ENCODE results near the gene ZNF555.
"Not testable (repeated sequence)": the region's sequence is repeated elsewhere in the genome, so short reads cannot be mapped to it uniquely, and the experiment has no call there.

Gene ZNF555

DNA sequence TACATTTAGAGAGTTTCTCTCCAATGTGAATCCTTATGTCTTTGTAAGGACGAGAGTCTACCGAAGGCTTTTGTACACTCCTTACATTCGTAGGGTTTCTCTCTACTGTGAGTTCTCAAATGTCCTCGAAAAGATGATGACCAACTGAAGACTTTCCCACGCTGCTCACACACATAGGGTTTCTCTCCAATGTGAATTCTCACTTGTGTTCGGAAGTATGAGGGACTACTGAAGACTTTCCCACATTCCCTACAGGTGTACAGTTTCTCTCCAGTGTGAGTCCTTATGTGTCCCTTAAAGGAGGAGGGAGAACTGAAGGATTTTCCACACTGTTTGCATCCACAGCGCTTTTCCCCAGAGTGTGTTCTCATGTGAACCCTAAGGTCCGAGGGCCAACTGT, 55.4 kb downstream of the ZNF555 start:
- TF ChIP-seq FOXK2 (IDR thresholded peaks at IDR 0.05) (no peak), CTBP1 (IDR thresholded peaks at IDR 0.05; ENCODE audit: borderline replicate concordance) (no peak), L3MBTL2 (conservative IDR thresholded peaks at IDR 0.05) (no peak), FOXA1 (IDR thresholded peaks at IDR 0.05) (no peak), ZNF384 (IDR thresholded peaks at IDR 0.05) (no peak), NFRKB (IDR thresholded peaks at IDR 0.05) (no peak), TARDBP (IDR thresholded peaks at IDR 0.05) (no peak), SUZ12 (IDR thresholded peaks at IDR 0.05) (no peak), ARNT (IDR thresholded peaks at IDR 0.05) (no peak), SP1 (IDR thresholded peaks at IDR 0.05) (no peak), LEF1 (IDR thresholded peaks at IDR 0.05; ENCODE audit: borderline replicate concordance) (no peak), BHLHE40 (IDR thresholded peaks at IDR 0.05; ENCODE audit: borderline replicate concordance) (no peak), FOXM1 (IDR thresholded peaks at IDR 0.05; ENCODE audit: borderline replicate concordance) (no peak)
- CTCF ChIA-PET: no interaction called here
- POLR2A ChIA-PET: no interaction called here

DNA sequence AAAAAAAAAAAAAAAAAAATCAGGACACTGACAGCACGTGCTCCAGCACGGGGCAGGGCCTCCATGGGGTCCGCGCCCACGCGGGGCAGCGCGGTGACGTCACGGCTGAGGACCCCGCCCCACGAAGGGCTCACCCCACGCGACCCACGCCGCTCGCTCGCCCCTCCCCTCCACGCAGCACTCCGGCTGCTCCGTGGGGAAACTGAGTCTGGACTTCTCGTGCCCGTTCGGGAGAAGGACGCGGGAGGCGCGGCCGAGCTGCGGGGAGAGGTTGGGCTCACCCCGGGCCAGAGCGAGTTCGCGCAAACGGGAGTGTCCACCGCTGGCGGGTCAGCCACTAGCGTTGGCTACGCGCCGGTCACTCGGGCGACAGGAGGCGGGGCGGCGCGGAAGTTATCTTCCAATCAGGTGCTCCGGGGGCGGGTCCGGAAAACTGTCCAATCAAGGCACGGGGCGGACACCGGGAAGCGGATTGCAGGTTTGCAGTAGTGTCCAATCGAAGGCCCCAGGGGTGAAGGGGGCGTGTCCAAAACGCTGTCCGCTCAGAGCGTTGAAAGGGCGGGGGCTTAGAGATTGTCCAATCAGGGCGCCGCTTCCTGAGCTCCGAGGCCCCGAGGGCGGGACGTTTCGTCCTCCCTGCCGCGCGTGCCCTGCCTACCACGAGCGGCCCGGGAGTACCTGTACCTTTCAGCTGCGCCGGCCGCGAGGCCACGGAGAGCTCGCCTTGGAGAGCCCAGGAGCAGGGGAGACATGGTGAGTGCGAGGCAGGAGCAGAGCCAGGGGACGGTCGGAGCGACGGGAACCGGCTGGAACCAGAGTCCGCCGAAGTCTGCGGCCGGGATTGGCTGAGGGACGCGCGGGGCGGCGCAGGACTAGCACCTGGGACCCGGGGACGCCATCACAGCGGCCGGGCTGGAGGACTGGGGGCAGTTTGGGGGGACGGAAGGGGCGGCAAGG, 59.3 kb downstream of the ZNF555 start, which contains the start of gene ZNF57:
Gene ZNF57, plus strand, starts transcription at position 633 of the 957 bp plus-strand sequence. Its CDS starts 118 bp downstream, at position 751.
- peak; percentile 93 for DNase-seq (ENCODE audit: extremely low spot score)
- TF ChIP-seq, protein P1, sequence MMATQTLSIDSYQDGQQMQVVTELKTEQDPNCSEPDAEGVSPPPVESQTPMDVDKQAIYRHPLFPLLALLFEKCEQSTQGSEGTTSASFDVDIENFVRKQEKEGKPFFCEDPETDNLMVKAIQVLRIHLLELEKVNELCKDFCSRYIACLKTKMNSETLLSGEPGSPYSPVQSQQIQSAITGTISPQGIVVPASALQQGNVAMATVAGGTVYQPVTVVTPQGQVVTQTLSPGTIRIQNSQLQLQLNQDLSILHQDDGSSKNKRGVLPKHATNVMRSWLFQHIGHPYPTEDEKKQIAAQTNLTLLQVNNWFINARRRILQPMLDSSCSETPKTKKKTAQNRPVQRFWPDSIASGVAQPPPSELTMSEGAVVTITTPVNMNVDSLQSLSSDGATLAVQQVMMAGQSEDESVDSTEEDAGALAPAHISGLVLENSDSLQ (IDR thresholded peaks at IDR 0.05): peak; percentile 75
- TF ChIP-seq TARDBP (IDR thresholded peaks at IDR 0.05): peak; percentile 98
- peak; percentile 89 for TF ChIP-seq L3MBTL2 (conservative IDR thresholded peaks at IDR 0.05)
- TF ChIP-seq HDGF (IDR thresholded peaks at IDR 0.05; ENCODE audit: borderline replicate concordance): peak; percentile 80; the same call in 1 of the 2 replicates
- peak; percentile 96 for TF ChIP-seq ZNF384 (IDR thresholded peaks at IDR 0.05)
- TF ChIP-seq ARNT (IDR thresholded peaks at IDR 0.05): no peak
- POLR2A ChIA-PET: interaction anchor here (1.3 to 2.5 kb wide), 3 partner anchors 23 to 59 kb away, joined by 6 to 12 read pairs (median 11); partner anchors contain the start of gene ZNF555
- CTCF ChIA-PET: interaction anchor here (0.7 to 1.0 kb wide), 2 partner anchors 13 to 60 kb away, joined by 3 to 4 read pairs; no protein-coding TSS in a partner anchor

More for the DNA sequence above, 55.4 kb downstream of the ZNF555 start:
- no peak for DNase-seq (ENCODE audit: extremely low spot score)

DNA sequence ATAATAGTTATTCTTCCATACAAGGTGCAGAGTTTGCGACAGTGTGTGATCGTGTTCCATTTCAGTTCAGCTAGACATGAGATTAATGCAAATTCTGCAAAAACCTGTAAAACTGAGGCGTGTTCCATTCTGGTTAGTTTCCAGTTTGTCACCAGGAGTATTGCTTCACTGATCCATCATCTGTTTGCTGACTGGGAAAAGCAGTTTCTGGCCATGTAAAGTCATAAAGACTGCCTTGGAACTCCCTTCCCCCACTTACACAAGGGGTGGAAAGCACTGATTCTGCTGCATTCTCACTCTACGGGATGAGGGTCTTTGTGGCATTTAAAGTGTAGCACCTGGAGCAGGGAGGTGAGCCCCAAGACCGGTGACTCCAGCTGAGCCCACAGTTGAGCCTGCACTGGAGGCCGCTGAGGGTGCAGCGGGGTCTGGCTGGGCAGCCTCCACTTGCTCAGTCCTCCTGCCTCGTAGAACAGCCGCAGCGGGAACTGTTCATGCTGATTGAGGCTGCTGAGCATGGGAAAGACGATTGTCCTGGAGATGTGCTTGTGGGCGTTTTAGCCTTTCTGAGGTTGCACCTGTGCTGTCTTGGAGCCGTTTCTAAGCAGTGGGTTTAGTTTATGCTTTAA, 61.4 kb downstream of the ZNF555 start:
- CTCF ChIA-PET: no interaction called here

DNA sequence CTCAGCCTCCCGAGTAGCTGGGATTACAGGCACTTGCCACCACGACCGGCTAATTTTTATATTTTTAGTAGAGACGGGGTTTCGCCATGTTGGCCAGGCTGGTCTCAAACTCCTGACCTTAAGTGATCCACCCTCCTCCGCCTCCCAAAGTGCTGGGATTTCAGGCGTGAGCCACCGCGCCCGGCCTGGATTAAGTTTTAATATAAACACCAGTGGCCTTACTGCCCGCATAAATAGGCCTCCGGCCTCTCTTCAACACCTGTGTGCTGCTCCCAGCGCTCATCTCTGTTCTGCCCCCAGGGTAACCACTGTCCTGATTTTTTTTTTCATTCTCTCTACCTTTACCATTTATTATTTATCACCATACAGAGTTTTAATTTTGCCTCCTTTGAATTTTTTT, 62.1 kb downstream of the ZNF555 start:
- CTCF ChIA-PET, POLR2A ChIA-PET: not testable (repeated sequence)

More for the DNA sequence above, 61.4 kb downstream of the ZNF555 start:
- no peak for DNase-seq (ENCODE audit: extremely low spot score)
- POLR2A ChIA-PET: interaction anchor here (2.5 kb wide), 1 partner anchor 61 kb away, joined by 12 read pairs; the partner anchor contains the start of gene ZNF555
- TF ChIP-seq ARNT (IDR thresholded peaks at IDR 0.05): no peak
- TF ChIP-seq ELF4 (IDR thresholded peaks at IDR 0.05): no peak
- TF ChIP-seq FOXM1 (IDR thresholded peaks at IDR 0.05; ENCODE audit: borderline replicate concordance): no peak
- no peak for TF ChIP-seq LEF1 (IDR thresholded peaks at IDR 0.05; ENCODE audit: borderline replicate concordance)
- TF ChIP-seq FOXA1 (IDR thresholded peaks at IDR 0.05): no peak
- TF ChIP-seq SUZ12 (IDR thresholded peaks at IDR 0.05): no peak

DNA sequence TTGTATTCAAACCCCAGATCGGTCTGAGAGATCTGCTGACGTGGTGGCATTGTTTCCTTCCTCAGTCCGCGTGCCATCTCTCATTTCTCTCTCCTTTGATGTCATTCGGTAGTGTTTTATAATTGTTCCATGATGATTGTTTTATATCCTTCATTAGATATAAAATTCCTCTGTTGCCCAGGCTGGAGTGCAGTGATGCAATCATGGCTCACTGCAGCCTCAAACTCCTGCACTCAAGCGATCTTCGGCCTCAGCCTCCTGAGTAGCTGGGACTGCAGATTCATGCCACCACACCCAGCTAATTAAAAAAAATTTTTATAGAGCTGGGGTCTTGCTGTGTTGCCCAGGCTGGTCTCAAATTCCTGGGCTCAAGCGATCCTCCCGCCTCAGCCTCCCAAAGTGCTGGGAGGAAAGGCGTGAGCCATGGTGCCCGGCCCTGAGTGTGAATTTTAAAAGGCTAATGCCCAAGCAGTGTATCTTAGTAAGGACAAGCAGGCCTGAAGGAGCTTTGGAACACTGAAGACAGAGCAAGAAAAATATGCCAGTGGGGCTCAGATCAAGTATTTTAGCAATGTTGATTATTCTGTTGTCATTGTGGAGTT, 64.7 kb downstream of the ZNF555 start:
- TF ChIP-seq SUZ12 (IDR thresholded peaks at IDR 0.05): no peak
- TF ChIP-seq FOXA1 (IDR thresholded peaks at IDR 0.05): no peak
- no peak for TF ChIP-seq NFRKB (IDR thresholded peaks at IDR 0.05)
- no peak for TF ChIP-seq ARNT (IDR thresholded peaks at IDR 0.05)
- no peak for TF ChIP-seq TARDBP (IDR thresholded peaks at IDR 0.05)
- no peak for TF ChIP-seq CTBP1 (IDR thresholded peaks at IDR 0.05; ENCODE audit: borderline replicate concordance)
- no peak for TF ChIP-seq HDGF (IDR thresholded peaks at IDR 0.05; ENCODE audit: borderline replicate concordance)
- TF ChIP-seq FOXM1 (IDR thresholded peaks at IDR 0.05; ENCODE audit: borderline replicate concordance): no peak
- no peak for TF ChIP-seq FOXK2 (IDR thresholded peaks at IDR 0.05)
- TF ChIP-seq LEF1 (IDR thresholded peaks at IDR 0.05; ENCODE audit: borderline replicate concordance): no peak
- TF ChIP-seq L3MBTL2 (conservative IDR thresholded peaks at IDR 0.05): no peak
- TF ChIP-seq BHLHE40 (IDR thresholded peaks at IDR 0.05; ENCODE audit: borderline replicate concordance): no peak
- TF ChIP-seq, protein P1 (IDR thresholded peaks at IDR 0.05): no peak
- CTCF ChIA-PET: no interaction called here
- POLR2A ChIA-PET: no interaction called here
- DNase-seq (ENCODE audit: extremely low spot score): no peak

More for the DNA sequence above, 62.1 kb downstream of the ZNF555 start:
- DNase-seq (ENCODE audit: extremely low spot score): not testable (repeated sequence)

DNA sequence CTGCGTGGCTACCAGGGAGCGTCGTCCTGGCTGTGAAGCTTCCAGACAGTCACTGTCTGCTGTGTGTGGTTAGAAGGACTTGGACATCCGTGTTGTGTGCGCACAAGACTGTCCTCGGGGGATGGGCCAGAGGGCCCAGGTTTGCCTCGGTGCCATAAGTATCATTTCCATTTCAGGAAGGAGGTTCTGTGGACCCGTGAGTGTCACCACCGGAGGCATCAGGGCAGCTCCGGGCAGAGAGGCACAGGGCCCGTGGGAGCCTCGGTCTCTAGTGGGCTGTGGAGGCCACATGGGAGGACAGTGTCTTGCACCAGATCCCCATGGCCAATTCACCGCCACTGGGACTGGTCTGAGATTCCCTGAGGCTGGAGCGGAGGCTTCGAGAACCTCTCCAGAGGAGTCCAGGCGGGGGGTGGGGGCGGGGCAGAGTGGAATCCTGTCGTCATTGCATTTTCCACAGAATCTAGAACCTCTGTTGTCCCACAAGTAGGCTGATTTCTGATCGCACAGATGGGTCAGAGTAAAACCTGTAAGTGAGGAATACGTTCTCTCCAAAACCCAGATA, 65.4 kb downstream of the ZNF555 start:
- CTCF ChIA-PET: no interaction called here
- DNase-seq (ENCODE audit: extremely low spot score): no peak
- POLR2A ChIA-PET: no interaction called here
- TF ChIP-seq ELF4 (IDR thresholded peaks at IDR 0.05): no peak

All from HEK293T (cell line).